B cell (primary cell): ENCODE data around the gene NRBP1. TPM values are rescaled to one million over a fixed set of nuclear protein-coding genes. Genes with fewer than 3 reads are reported as not detected.

Source experiments
- ATAC-seq: fragments of 200-7000 bp; cut with Tn5 transposase; one replicate; pipeline ENCODE4 v1.10.0; 2021; ENCODE audit warnings: low read depth, mild to moderate bottlenecking, moderate number of reproducible peaks, moderate library complexity
- CTCF ChIA-PET: fragments of 350-600 bp; sonication (Branson Sonifier 250); formaldehyde crosslinking; loops from one replicate; lab custom pipeline; 2021; ENCODE audit warnings: antibody characterized with exemption, inconsistent platforms; lab: Charles Lee
- POLR2A ChIA-PET: fragments of 350-600 bp; sonication (Branson Sonifier 250); formaldehyde crosslinking; loops from one replicate; lab custom pipeline; 2021; ENCODE audit warnings: antibody characterized with exemption; lab: Charles Lee
- DNase-seq: peaks from one replicate; pipeline ENCODE4 v3.0.0; 2013
- H2AFZ ChIP-seq: 2 replicates; pipeline ENCODE4 v1.6.1; 2012; ENCODE audit warnings: mild to moderate bottlenecking, low read depth, low read length; ENCODE audit not compliant: insufficient read depth, poor library complexity, severe bottlenecking
- H3K27ac ChIP-seq, 2 donors: 1 replicate in 1 of 2; 2 replicates in 1 of 2; pipeline ENCODE4 v1.5.1; 2012 to 2013; ENCODE audit warnings: low read length in 2 of 2, mild to moderate bottlenecking in 2 of 2, moderate library complexity in 1 of 2
- H3K27me3 ChIP-seq, 4 experiments: fragments of 200-600 bp in 1 of 4; sonication (generic) in 1 of 4; replicated peaks in 1 of 4; 1 replicate in 2 of 4; 2 replicates in 2 of 4; pipeline versions ENCODE4 v1.6.1 to v1.7.0; 2013 to 2016; ENCODE audit warnings: low read length in 3 of 4, mild to moderate bottlenecking in 2 of 4, mixed read lengths in 1 of 4, moderate library complexity in 1 of 4; ENCODE audit not compliant: insufficient read depth in 4 of 4, control insufficient read depth in 3 of 4; ENCODE audit errors: control extremely low read depth in 1 of 4
- H3K36me3 ChIP-seq, 2 experiments: replicated peaks in 1 of 2; 1 replicate in 1 of 2; 2 replicates in 1 of 2; pipeline versions ENCODE4 v1.6.1 to v1.7.1; 2013; ENCODE audit warnings: low read length in 1 of 2; ENCODE audit not compliant: insufficient read depth in 2 of 2, control insufficient read depth in 1 of 2; ENCODE audit errors: control extremely low read depth in 1 of 2, extremely low read depth in 1 of 2
- H3K4me1 ChIP-seq, 2 donors: fragments of 200-600 bp in 1 of 2; sonication (generic) in 1 of 2; 1 replicate in 1 of 2; 2 replicates in 1 of 2; pipeline versions ENCODE4 v1.5.1 to v1.6.1; 2013 to 2017; ENCODE audit warnings: low read length in 2 of 2; ENCODE audit not compliant: control insufficient read depth in 2 of 2, insufficient read depth in 2 of 2
- H3K4me2 ChIP-seq: replicated peaks from 2 replicates; pipeline ENCODE3; 2012; ENCODE audit warnings: mild to moderate bottlenecking, low read depth, low read length; ENCODE audit not compliant: poor library complexity, severe bottlenecking
- H3K4me3 ChIP-seq, 5 experiments: fragments of 200-600 bp in 1 of 5; sonication (generic) in 1 of 5; 1 replicate in 3 of 5; 2 replicates in 2 of 5; pipeline versions ENCODE4 v1.5.1 to v1.7.0; 2011 to 2016; ENCODE audit warnings: low read length in 4 of 5, mild to moderate bottlenecking in 4 of 5, low read depth in 2 of 5, control low read depth in 1 of 5, moderate library complexity in 1 of 5; ENCODE audit not compliant: insufficient read depth in 1 of 5; ENCODE audit errors: control extremely low read depth in 1 of 5, extremely low read depth in 1 of 5
- H3K79me2 ChIP-seq: fragments of 200-600 bp; sonication (generic); one replicate; pipeline ENCODE4 v1.6.0; 2016; ENCODE audit warnings: low read length; ENCODE audit not compliant: control insufficient read depth, insufficient read depth
- H3K9ac ChIP-seq: fragments of 200-600 bp; sonication (generic); 2 replicates; pipeline ENCODE4 v1.6.1; 2017; ENCODE audit warnings: mild to moderate bottlenecking, low read length, moderate library complexity
- H3K9me3 ChIP-seq, 3 donors: one replicate each; pipeline versions ENCODE4 v1.6.1 to v1.7.1; 2013; ENCODE audit warnings: low read length in 2 of 3; ENCODE audit not compliant: control insufficient read depth in 2 of 3, insufficient read depth in 1 of 3; ENCODE audit errors: control extremely low read depth in 1 of 3
- H4K20me1 ChIP-seq: 2 replicates; pipeline ENCODE4 v1.6.0; 2012; ENCODE audit warnings: mild to moderate bottlenecking, low read length; ENCODE audit not compliant: insufficient read depth, control insufficient read depth, poor library complexity, severe bottlenecking
- H3K27ac Mint-ChIP-seq: one replicate; pipeline ENCODE4 v1.8.0; 2021; ENCODE audit warnings: mixed read lengths
- H3K27me3 Mint-ChIP-seq: one replicate; pipeline ENCODE4 v1.8.0; 2021; ENCODE audit warnings: mixed read lengths
- H3K4me1 Mint-ChIP-seq: one replicate; pipeline ENCODE4 v1.8.0; 2021; ENCODE audit warnings: mixed read lengths
- H3K4me3 Mint-ChIP-seq: one replicate; pipeline ENCODE4 v1.8.0; 2021; ENCODE audit warnings: mixed read lengths
- H3K9me3 Mint-ChIP-seq: one replicate; pipeline ENCODE4 v1.8.0; 2022; ENCODE audit warnings: mixed read lengths; ENCODE audit not compliant: insufficient read depth
- CTCF ChIP-seq: fragments of 200-600 bp; IDR thresholded peaks from one replicate; pipeline ENCODE4 v1.8.0; 2022; ENCODE audit warnings: antibody characterized with exemption, mild to moderate bottlenecking
- EZH2 ChIP-seq: IDR thresholded peaks from 2 replicates; pipeline ENCODE4 v1.6.1; 2012; ENCODE audit warnings: borderline replicate concordance, low read depth, mild to moderate bottlenecking, moderate library complexity, low read length; ENCODE audit not compliant: insufficient read depth, poor library complexity, severe bottlenecking
- WGBS: methylation state at CpG from one replicate; pipeline ENCODE4 v1.1.5; 2013; ENCODE audit warnings: missing lambda C conversion rate; ENCODE audit not compliant: insufficient coverage; 5-methylcytosine and 5-hydroxymethylcytosine counted together
- intact Hi-C: fragments of 100-400 bp; cut with micrococcal nuclease; formaldehyde crosslinking; loops from one replicate; pipeline ENCODE4 v1.10.0; 2022
- polyA plus RNA-seq: library from polyadenylated mRNA; depleted of rRNA; stranded (reverse); fragments of >200 nt; gene quantifications from 2 replicates; pipeline ENCODE4 v1.2.3, GENCODE V29; 2012
- total RNA-seq, 2 donors: library from RNA; stranded (reverse); fragments of 120-200 nt in 1 of 2; gene quantifications; 1 replicate in 1 of 2; 2 replicates in 1 of 2; pipeline versions ENCODE4 v1.2.3 to v1.2.4, GENCODE V29; 2013 to 2022

NRBP1 gene
- total and polyA plus RNA-seq, 2 donors (not counting 1 experiment from before 2014, with no cell fraction given): 69.2 to 115 TPM

GRCh38 chr2:27435628-27436027 lies 7.2 kb downstream of the NRBP1 start:
- H2AFZ ChIP-seq: no peak overlapping the region
- Mint-ChIP-seq H3K4me1 (peaks cover 11% of the 10 kb centered on the region), H3K27ac (no peak overlapping the region), H3K27me3 (no peaks in the 10 kb centered on the region), H3K9me3 (no peaks in the 10 kb centered on the region), H3K4me3 (no peak overlapping the region)
- H3K4me2 ChIP-seq: no peak overlapping the region
- DNase-seq (no peak), ATAC-seq (no peak)
- no peak overlapping the region for H3K4me3 ChIP-seq
- H3K9me3 ChIP-seq: no peaks in the 10 kb centered on the region
- H3K36me3 ChIP-seq: peaks cover 7 to 71% of the 10 kb centered on the region in 2 experiments
- H3K9ac ChIP-seq: no peak overlapping the region
- TF ChIP-seq EZH2: no peak
- no peak for TF ChIP-seq CTCF
- peaks cover 56% of the 10 kb centered on the region for H4K20me1 ChIP-seq
- peaks cover 0 to 3% of the 10 kb centered on the region in 2 donors for H3K4me1 ChIP-seq
- ChIA-PET CTCF (no interaction called here), POLR2A (no interaction called here)
- H3K27ac ChIP-seq: no peak overlapping the region
- peaks cover 39% of the 10 kb centered on the region for H3K79me2 ChIP-seq
- intact Hi-C loops: no loop called here
- H3K27me3 ChIP-seq: no peaks in the 10 kb centered on the region
- 98% methylated on average over 6 of the region's 6 CpGs for WGBS

DNA sequence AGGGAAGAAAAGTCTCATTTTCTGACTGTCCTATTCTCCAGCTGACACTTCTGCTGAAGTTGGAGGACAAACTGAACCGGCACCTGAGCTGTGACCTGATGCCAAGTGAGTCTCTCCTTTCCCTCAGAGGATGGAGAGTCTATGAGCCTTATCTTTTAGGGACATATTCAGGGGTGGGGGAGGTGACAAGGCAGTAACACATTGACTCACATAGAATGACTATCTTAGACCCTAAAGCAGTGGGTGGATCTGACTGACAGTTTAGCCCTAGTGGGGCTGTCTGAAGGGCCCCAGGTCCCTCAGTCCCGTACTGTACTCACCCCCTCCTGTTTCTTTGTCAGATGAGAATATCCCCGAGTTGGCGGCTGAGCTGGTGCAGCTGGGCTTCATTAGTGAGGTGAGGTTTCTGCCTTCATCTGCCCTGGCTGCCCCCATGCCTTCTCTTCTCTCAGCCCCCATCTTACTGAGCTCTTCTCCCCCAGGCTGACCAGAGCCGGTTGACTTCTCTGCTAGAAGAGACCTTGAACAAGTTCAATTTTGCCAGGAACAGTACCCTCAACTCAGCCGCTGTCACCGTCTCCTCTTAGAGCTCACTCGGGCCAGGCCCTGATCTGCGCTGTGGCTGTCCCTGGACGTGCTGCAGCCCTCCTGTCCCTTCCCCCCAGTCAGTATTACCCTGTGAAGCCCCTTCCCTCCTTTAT lies 12.9 kb downstream of the NRBP1 start:
- H3K4me3 ChIP-seq: no peak overlapping the region
- Mint-ChIP-seq H3K27me3 (no peaks in the 10 kb centered on the region), H3K4me1 (peaks cover 12% of the 10 kb centered on the region), H3K27ac (no peak overlapping the region), H3K4me3 (no peak overlapping the region), H3K9me3 (no peaks in the 10 kb centered on the region)
- H3K4me1 ChIP-seq: peaks cover 3 to 6% of the 10 kb centered on the region in 2 donors
- WGBS: 100% methylated on average over 7 of the region's 10 CpGs
- DNase-seq (no peak), ATAC-seq (no peak)
- ChIA-PET POLR2A (interaction anchor here (1.1 kb wide), 1 partner anchor 13 kb away, joined by 3 read pairs; the partner anchor contains the start of gene NRBP1), CTCF (interaction anchor here (1.3 kb wide), 1 partner anchor 11 kb away, joined by 3 read pairs; no protein-coding TSS in a partner anchor)
- no peaks in the 10 kb centered on the region for H3K27me3 ChIP-seq
- no peak overlapping the region for H3K27ac ChIP-seq
- intact Hi-C loops: loop anchor here (5.0 to 10.0 kb wide), 2 partner anchors 46 to 243 kb away; partner anchors contain the start of gene IFT172
- no peak overlapping the region for H2AFZ ChIP-seq
- peak overlapping the region; percentile 70 for H3K4me2 ChIP-seq
- H4K20me1 ChIP-seq: peaks cover 1% of the 10 kb centered on the region
- H3K79me2 ChIP-seq: no peaks in the 10 kb centered on the region
- TF ChIP-seq EZH2 (no peak), CTCF (no peak)
- peaks cover 4 to 54% of the 10 kb centered on the region in 2 experiments for H3K36me3 ChIP-seq
- no peaks in the 10 kb centered on the region for H3K9me3 ChIP-seq
- H3K9ac ChIP-seq: no peak overlapping the region
